Retinal pigment epithelial cell (primary cell): ENCODE data around the gene RGR.

Experiments used
- DNase-seq: peaks from one replicate; pipeline ENCODE4 v3.0.0-alpha.2; 2010; ENCODE audit warnings: low read depth
- H3K4me3 ChIP-seq: 2 replicates; pipeline ENCODE4 v1.5.1; 2011; ENCODE audit warnings: mild to moderate bottlenecking, low read length, control low read depth, moderate library complexity
- TF ChIP-seq, protein P1 (sequence below): conservative IDR thresholded peaks from 2 replicates; pipeline ENCODE4 v1.5.1; 2011; ENCODE audit warnings: low read depth, low read length, control low read depth, inconsistent platforms

RGR gene

DNA sequence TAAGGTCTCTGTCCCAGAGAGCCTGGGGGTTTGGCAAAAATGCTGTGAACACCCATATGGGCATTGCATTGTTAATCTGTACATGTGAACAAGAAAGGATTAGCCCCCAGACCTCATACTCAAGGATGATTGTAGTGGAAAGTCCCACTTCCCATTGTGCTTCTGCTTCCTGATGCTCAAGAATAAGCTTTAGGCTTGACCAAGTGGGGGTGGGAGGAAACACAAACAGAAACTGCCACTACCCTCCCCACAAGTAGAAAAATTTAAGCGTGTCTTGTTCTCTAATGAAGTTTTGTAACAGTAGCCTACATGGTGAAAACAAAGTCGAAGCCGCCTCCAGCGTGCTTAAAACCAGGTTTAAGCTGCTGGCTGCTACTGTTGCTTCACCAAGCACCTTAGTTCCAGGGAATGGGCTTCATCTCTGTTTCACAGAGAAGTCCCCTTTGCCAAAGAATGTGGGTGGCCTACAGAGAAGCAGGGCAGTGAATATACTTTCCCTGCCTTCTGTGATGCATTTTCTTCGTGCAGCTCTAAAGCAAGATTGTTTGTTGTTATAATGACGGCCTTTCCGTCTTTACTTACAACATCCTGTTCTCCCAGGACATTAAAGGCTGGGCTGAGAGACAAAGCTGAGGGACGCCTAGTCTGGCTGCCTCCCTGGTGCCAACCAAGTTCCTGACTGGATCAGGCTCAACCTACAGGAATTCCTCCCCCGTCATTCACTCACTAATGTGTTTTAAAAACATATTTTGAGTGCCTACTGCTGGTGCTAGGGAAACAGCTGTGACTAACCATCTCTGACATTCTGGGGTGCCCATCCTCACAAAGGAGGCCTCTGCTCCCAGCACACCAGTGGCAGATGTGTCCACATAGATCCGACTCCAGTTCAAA lies 51.5 kb downstream of the RGR start:
- TF ChIP-seq, protein P1, sequence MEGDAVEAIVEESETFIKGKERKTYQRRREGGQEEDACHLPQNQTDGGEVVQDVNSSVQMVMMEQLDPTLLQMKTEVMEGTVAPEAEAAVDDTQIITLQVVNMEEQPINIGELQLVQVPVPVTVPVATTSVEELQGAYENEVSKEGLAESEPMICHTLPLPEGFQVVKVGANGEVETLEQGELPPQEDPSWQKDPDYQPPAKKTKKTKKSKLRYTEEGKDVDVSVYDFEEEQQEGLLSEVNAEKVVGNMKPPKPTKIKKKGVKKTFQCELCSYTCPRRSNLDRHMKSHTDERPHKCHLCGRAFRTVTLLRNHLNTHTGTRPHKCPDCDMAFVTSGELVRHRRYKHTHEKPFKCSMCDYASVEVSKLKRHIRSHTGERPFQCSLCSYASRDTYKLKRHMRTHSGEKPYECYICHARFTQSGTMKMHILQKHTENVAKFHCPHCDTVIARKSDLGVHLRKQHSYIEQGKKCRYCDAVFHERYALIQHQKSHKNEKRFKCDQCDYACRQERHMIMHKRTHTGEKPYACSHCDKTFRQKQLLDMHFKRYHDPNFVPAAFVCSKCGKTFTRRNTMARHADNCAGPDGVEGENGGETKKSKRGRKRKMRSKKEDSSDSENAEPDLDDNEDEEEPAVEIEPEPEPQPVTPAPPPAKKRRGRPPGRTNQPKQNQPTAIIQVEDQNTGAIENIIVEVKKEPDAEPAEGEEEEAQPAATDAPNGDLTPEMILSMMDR = no peak
- DNase-seq = no peak
- no peak overlapping the region for H3K4me3 ChIP-seq

DNA sequence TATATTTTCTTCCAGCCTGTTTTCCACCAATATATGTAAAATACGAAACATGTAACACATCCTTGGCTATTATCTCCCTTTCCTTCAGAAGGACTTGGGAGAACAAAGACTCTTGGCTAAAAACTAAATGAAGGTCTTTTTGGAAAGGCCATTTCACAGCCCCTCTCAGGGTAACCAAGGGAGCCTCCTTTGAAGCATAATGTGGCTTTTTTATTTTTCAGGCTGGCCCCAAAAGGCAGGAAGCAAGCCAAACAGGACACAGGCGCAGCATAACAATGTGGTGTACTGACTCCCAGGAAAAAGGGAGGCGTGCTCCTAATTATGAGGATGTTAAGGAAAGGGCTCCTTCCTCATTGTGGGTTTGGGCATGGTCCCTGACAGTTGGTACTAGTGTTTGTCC lies 53.2 kb downstream of the RGR start:
- no peak overlapping the region for H3K4me3 ChIP-seq
- DNase-seq = no peak
- TF ChIP-seq, protein P1 = no peak

DNA sequence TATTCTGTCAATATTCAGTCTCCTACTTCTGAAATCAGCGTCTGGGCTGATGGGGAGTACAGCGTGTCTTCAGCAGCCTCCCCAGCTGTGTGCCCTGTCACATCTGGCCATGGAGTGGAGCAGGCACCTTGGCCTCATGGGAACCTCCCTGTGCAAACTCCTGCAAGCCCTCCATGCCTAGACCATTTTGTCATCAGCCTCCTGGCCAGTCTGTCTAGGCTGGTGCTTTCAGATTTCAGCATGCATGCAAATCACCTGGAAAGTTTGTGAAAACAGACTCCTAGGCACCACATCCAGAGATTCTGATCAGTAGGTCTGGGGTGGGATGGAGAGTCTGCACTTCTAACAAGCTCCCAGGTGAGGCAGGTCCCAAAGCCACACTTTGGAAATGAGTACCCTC lies 57.4 kb downstream of the RGR start:
- TF ChIP-seq, protein P1 = no peak
- no peak for DNase-seq
- H3K4me3 ChIP-seq = no peak overlapping the region

GRCh38 chr10:84306751-84307384 lies 62.0 kb downstream of the RGR start:
- DNase-seq = no peak
- H3K4me3 ChIP-seq = no peak overlapping the region
- TF ChIP-seq, protein P1 = no peak

- no peak overlapping the region for H3K4me3 ChIP-seq
- DNase-seq = no peak
- TF ChIP-seq, protein P1 = no peak
Measured at GRCh38 chr10:84308021-84308420, 63.2 kb downstream of the RGR start.

GRCh38 chr10:84308481-84309304 lies 63.8 kb downstream of the RGR start:
- H3K4me3 ChIP-seq = no peak overlapping the region
- TF ChIP-seq, protein P1 = no peak
- DNase-seq = no peak
